Hepatocyte (in vitro differentiated cells): Measurements from ENCODE around the gene KCTD18. TPM values are rescaled to one million over a fixed set of nuclear protein-coding genes. Genes with fewer than 3 reads are reported as not detected.

Experiments used
- DNase-seq: peaks from one replicate; pipeline ENCODE4 v3.0.0-alpha.2; 2016; ENCODE audit warnings: low spot score
- H2AFZ ChIP-seq: fragments of 200-600 bp; sonication (generic); 2 replicates; pipeline ENCODE4 v1.6.0; 2016; ENCODE audit warnings: antibody characterized with exemption, mild to moderate bottlenecking
- H3K27ac ChIP-seq: fragments of 200-600 bp; sonication (generic); 2 replicates; pipeline ENCODE4 v1.5.1; 2016; ENCODE audit warnings: mild to moderate bottlenecking
- H3K27me3 ChIP-seq: fragments of 200-600 bp; sonication (generic); 2 replicates; pipeline ENCODE4 v1.6.1; 2016
- H3K36me3 ChIP-seq: fragments of 200-600 bp; sonication (generic); replicated peaks from 2 replicates; pipeline ENCODE4 v1.5.1; 2016; ENCODE audit warnings: low read depth; ENCODE audit not compliant: insufficient read depth
- H3K4me1 ChIP-seq: fragments of 200-600 bp; sonication (generic); 2 replicates; pipeline ENCODE4 v1.5.1; 2016; ENCODE audit warnings: mild to moderate bottlenecking, moderate library complexity; ENCODE audit not compliant: insufficient read depth
- H3K4me2 ChIP-seq: fragments of 200-600 bp; sonication (generic); 2 replicates; pipeline ENCODE4 v1.6.0; 2016
- H3K4me3 ChIP-seq: fragments of 200-600 bp; sonication (generic); 2 replicates; pipeline ENCODE4 v1.5.1; 2016; ENCODE audit warnings: mild to moderate bottlenecking
- H3K79me2 ChIP-seq: fragments of 200-600 bp; sonication (generic); 2 replicates; pipeline ENCODE4 v1.6.0; 2017; ENCODE audit warnings: mild to moderate bottlenecking
- H3K9me2 ChIP-seq: fragments of 200-600 bp; sonication (generic); replicated peaks from 2 replicates; pipeline ENCODE4 v1.6.0; 2017; ENCODE audit warnings: mild to moderate bottlenecking; ENCODE audit not compliant: insufficient read depth
- H3K9me3 ChIP-seq: fragments of 200-600 bp; sonication (generic); 2 replicates; pipeline ENCODE4 v1.5.1; 2016; ENCODE audit warnings: low read depth, mild to moderate bottlenecking
- H4K20me1 ChIP-seq: fragments of 200-600 bp; sonication (generic); 2 replicates; pipeline ENCODE4 v1.6.0; 2016; ENCODE audit warnings: mild to moderate bottlenecking; ENCODE audit not compliant: insufficient read depth, poor library complexity, severe bottlenecking
- CTCF ChIP-seq: fragments of 200-600 bp; sonication (generic); IDR thresholded peaks from 2 replicates; pipeline ENCODE4 v1.5.1; 2016; ENCODE audit warnings: antibody characterized with exemption, mild to moderate bottlenecking; ENCODE audit not compliant: poor library complexity
- EZH2 ChIP-seq: fragments of 200-600 bp; sonication (generic); IDR thresholded peaks from 2 replicates; pipeline ENCODE4 v1.6.1; 2016; ENCODE audit warnings: antibody characterized with exemption, mild to moderate bottlenecking, borderline replicate concordance
- EZH2phosphoT487 ChIP-seq: fragments of 200-600 bp; sonication (generic); IDR thresholded peaks from one replicate; pipeline ENCODE4 v1.6.1; 2018; ENCODE audit warnings: antibody characterized with exemption, mild to moderate bottlenecking, low read depth, moderate library complexity; ENCODE audit not compliant: unreplicated experiment, severe bottlenecking
- WGBS: methylation state at CpG from one replicate; pipeline ENCODE4 v1.1.6; 2016; ENCODE audit warnings: low lambda C conversion rate; ENCODE audit errors: missing lambda C conversion rate; 5-methylcytosine and 5-hydroxymethylcytosine counted together
- polyA plus RNA-seq: library from polyadenylated mRNA; unstranded; fragments of >200 nt; fragmentation: Nextera tagmentation; extraction: Ambion mirVana; gene quantifications from 2 replicates; pipeline ENCODE4 v1.2.1, GENCODE V29; 2016
- total RNA-seq: library from RNA; depleted of rRNA; stranded (reverse); fragments of >200 nt; gene quantifications from 2 replicates; pipeline ENCODE4 v1.2.3, GENCODE V29; 2014

Gene KCTD18
- total and polyA plus RNA-seq, 2 experiments from 2014 or later: 12.7 to 13.4 TPM

- H3K9me3 ChIP-seq: no peaks in the 10 kb centered on the region
- TF ChIP-seq EZH2phosphoT487 (no peak), EZH2 (no peak), CTCF (no peak)
- no peaks in the 10 kb centered on the region for H3K27me3 ChIP-seq
- no peaks in the 10 kb centered on the region for H3K36me3 ChIP-seq
- no peak overlapping the region for H3K4me2 ChIP-seq
- no peak overlapping the region for H2AFZ ChIP-seq
- no peaks in the 10 kb centered on the region for H3K9me2 ChIP-seq
- no peaks in the 10 kb centered on the region for H4K20me1 ChIP-seq
- H3K27ac ChIP-seq: no peak overlapping the region
- no peaks in the 10 kb centered on the region for H3K4me1 ChIP-seq
- WGBS: 98% methylated on average over 3 of the region's 3 CpGs
- H3K79me2 ChIP-seq: peaks cover 4% of the 10 kb centered on the region
- H3K4me3 ChIP-seq: no peak overlapping the region
- no peak for DNase-seq
These were observed 65.3 kb downstream of the KCTD18 start for GRCh38 chr2:200444530-200444929.

- TF ChIP-seq EZH2phosphoT487: no peak
- TF ChIP-seq EZH2: no peak
- no peak for TF ChIP-seq CTCF
- Histone ChIP-seq H4K20me1 (no peaks in the 10 kb centered on the region), H3K4me1 (no peaks in the 10 kb centered on the region), H3K4me3 (no peak overlapping the region), H3K4me2 (no peak overlapping the region), H3K9me3 (no peaks in the 10 kb centered on the region), H3K27me3 (no peaks in the 10 kb centered on the region), H3K36me3 (no peaks in the 10 kb centered on the region), H3K79me2 (peaks cover 4% of the 10 kb centered on the region), H2AFZ (no peak overlapping the region), H3K27ac (no peak overlapping the region), H3K9me2 (no peaks in the 10 kb centered on the region)
- no peak for DNase-seq
- WGBS: 88% methylated on average over 3 of the region's 3 CpGs
These were observed 66.0 kb downstream of the KCTD18 start for GRCh38 chr2:200443916-200444315.

- Histone ChIP-seq H3K27me3 (no peaks in the 10 kb centered on the region), H3K4me3 (no peak overlapping the region), H3K36me3 (no peaks in the 10 kb centered on the region), H3K4me1 (no peaks in the 10 kb centered on the region), H3K9me2 (no peaks in the 10 kb centered on the region), H3K79me2 (peaks cover 4% of the 10 kb centered on the region), H2AFZ (no peak overlapping the region), H4K20me1 (no peaks in the 10 kb centered on the region), H3K4me2 (no peak overlapping the region), H3K9me3 (no peaks in the 10 kb centered on the region), H3K27ac (no peak overlapping the region)
- 75% methylated on average over 5 of the region's 5 CpGs for WGBS
- TF ChIP-seq CTCF: no peak
- TF ChIP-seq EZH2: no peak
- TF ChIP-seq EZH2phosphoT487: no peak
- DNase-seq: no peak
These were observed 66.5 kb downstream of the KCTD18 start for GRCh38 chr2:200443376-200443775.

GRCh38 chr2:200442471-200442870 is 67.4 kb downstream of the KCTD18 start:
- Histone ChIP-seq H4K20me1 (no peaks in the 10 kb centered on the region), H3K4me2 (no peak overlapping the region), H3K9me3 (no peaks in the 10 kb centered on the region), H3K79me2 (peaks cover 4% of the 10 kb centered on the region), H3K27me3 (no peaks in the 10 kb centered on the region), H3K4me1 (no peaks in the 10 kb centered on the region), H3K9me2 (no peaks in the 10 kb centered on the region), H2AFZ (no peak overlapping the region), H3K27ac (no peak overlapping the region), H3K4me3 (no peak overlapping the region), H3K36me3 (no peaks in the 10 kb centered on the region)
- DNase-seq: no peak
- TF ChIP-seq CTCF (no peak), EZH2 (no peak), EZH2phosphoT487 (no peak)
- 85% methylated on average over 1 of the region's 1 CpG for WGBS
